Anterior cingulate cortex (tissue), 58 donors: Measurements from ENCODE around the gene ID3.
"Not testable (repeated sequence)": the region's sequence is repeated elsewhere in the genome, so short reads cannot be mapped to it uniquely, and the experiment has no call there.

Experiments
- DNase-seq, 58 donors: peaks; one replicate each; lab custom pipeline; 2025; lab: John Stamatoyannopoulos, UW

ID3 gene

DNA sequence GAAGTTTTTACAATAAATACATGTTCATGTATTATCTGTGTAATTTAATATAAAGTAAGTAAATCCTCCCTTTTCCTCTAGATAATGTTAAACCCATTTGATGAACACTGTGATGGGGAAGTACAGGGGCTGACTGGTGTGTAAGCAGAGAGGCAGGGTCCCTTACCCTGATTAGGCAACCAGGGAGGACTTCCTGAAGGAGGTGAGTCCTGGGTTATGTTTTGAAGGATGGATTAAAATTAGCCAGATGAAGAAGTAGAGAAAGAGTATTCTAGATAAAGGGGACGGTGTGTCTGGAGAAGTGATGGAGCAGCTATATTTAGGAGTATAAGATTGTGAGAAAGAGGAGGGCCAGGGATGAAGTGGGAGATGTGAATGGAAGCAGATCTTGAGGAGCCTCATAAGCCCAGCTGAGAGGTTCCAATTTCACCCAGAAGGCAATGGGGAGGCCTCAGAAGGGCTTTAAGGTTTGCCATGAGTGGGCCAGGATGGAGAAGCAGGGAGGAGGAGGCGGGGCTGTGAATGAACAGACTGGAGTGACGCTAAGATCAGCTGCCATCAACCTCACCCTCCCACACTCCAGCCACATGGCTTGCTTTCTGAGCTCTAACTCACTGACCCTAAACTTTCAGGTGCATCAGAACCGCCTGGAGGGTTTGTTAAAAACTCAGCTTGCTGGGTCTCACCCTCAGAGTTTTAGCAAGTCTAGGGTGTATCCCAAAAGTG lies 30.9 kb upstream of the ID3 start:
- no peak for DNase-seq

- no peak for DNase-seq
Measured at GRCh38 chr1:23589585-23589986, 30.3 kb upstream of the ID3 start.

GRCh38 chr1:23588749-23589548 lies 29.6 kb upstream of the ID3 start:
- no peak for DNase-seq

GRCh38 chr1:23585321-23586022 lies 26.2 kb upstream of the ID3 start:
- DNase-seq, result no peak

- not testable (repeated sequence) for DNase-seq
Measured at GRCh38 chr1:23583727-23584126, 24.4 kb upstream of the ID3 start.

- DNase-seq, result no peak
Measured at GRCh38 chr1:23582820-23583219, 23.5 kb upstream of the ID3 start.

- peak in 34 of 58 donors; percentile 5 to 69 (median 28) for DNase-seq
Measured at GRCh38 chr1:23581219-23581618, 21.9 kb upstream of the ID3 start.

GRCh38 chr1:23578997-23579363 lies 19.7 kb upstream of the ID3 start:
- DNase-seq, result no peak

DNA sequence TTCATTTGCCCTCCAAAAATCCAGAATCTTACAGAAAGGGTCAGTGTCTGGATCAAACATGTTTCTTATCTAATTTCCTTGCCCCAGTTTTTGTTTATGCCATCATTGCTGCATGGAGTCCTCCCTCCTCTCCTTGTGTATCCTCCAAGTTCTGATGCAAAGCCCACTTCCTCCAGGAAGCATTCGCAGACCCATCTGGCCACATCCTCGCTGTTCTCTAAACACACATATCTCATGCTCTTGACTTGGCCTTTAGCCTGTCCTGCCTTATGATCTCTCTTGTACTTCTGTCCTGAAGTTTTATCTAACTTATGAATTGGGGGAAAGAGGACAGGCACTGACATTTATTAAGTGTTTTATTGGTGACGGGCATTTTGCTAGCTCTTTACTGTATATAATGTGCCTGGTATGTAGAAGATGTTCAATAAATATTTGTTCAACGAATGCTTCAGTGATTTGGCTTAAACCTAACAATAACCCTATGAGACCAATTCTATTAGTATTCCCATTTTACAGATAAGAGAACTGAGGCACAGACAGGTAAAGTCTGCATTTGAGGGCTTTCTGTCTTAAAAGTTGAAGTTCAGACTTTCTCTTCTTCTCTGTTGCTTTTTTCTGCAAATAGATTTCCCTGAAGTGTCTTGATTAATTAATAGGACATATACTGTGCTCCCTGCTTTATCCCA lies 19.2 kb upstream of the ID3 start:
- no peak for DNase-seq

GRCh38 chr1:23577056-23578004 lies 18.0 kb upstream of the ID3 start:
- peak in 2 of 58 donors; percentile 9 to 25 for DNase-seq

GRCh38 chr1:23576338-23577055 lies 17.2 kb upstream of the ID3 start:
- no peak for DNase-seq

DNA sequence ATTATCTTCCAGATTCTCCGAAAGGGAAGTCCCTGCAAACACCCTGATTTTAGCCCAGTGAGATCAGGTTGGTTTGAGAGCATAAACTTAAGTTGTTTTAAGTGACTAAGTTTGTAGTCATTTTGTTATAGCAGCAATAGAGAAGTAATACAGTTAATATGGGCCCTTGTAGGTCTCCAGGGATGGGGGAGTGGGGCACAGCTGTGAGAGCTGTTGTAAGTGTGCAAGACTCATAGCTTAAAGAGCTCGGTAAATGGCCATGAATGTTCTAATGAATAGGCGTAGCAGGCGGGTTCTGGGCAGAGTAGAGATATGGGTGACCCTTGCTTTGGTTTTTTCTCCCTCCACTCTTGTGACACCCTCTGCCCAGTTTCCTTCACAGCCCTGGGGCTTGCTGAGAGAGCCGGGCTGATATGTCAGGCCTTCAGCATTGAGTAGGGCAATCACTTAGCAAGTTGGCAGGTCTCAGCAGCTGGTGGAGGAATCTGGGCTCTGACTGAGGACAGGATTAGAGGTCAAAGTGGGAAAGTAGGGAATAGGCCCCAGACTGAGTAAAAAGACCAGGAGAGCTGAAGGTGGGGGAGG lies 16.0 kb upstream of the ID3 start:
- no peak for DNase-seq

- no peak for DNase-seq
Measured at GRCh38 chr1:23574265-23574754, 15.0 kb upstream of the ID3 start.

- no peak for DNase-seq
Measured at GRCh38 chr1:23573574-23574182, 14.4 kb upstream of the ID3 start.

DNA sequence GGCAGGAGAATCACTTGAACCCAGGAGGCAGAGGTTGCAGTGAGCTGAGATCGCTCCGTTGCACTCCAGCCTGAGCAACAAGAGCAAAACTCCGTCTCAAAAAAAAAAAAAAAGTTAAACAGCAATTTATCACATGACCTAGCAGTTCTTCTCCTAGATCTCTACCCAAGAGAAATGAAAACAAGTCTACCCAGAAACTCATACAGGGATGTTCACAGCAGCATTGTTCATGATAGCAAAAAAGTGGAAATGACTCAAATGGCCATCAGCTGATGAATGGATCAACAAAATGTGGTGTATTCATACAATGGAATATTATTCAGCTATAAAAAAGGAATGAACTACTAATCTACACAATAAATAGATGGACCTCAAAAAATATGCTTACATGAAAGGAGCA lies 12.2 kb upstream of the ID3 start:
- DNase-seq, result no peak

GRCh38 chr1:23570001-23570691 lies 10.8 kb upstream of the ID3 start:
- DNase-seq, result no peak
